T47D (cell line): ENCODE results near the gene PGBD1.

Experiments
- DNase-seq, 2 experiments: peaks; one replicate each; pipeline versions ENCODE4 v3.0.0 to v3.0.0-alpha.2; 2011 to 2012; ENCODE audit warnings: low read depth in 1 of 2, low spot score in 1 of 2
- JUND ChIP-seq: IDR thresholded peaks from 2 replicates; pipeline ENCODE4 v1.6.1; 2012; ENCODE audit warnings: low read depth
- in situ Hi-C: cut with HindIII; loops from 2 replicates; pipeline ENCODE4 v1.10.0; 2016; ENCODE audit warnings: low sequenced_read_pairs, low pct_unique_long_range_greater_than_20kb

The PGBD1 gene, protein sequence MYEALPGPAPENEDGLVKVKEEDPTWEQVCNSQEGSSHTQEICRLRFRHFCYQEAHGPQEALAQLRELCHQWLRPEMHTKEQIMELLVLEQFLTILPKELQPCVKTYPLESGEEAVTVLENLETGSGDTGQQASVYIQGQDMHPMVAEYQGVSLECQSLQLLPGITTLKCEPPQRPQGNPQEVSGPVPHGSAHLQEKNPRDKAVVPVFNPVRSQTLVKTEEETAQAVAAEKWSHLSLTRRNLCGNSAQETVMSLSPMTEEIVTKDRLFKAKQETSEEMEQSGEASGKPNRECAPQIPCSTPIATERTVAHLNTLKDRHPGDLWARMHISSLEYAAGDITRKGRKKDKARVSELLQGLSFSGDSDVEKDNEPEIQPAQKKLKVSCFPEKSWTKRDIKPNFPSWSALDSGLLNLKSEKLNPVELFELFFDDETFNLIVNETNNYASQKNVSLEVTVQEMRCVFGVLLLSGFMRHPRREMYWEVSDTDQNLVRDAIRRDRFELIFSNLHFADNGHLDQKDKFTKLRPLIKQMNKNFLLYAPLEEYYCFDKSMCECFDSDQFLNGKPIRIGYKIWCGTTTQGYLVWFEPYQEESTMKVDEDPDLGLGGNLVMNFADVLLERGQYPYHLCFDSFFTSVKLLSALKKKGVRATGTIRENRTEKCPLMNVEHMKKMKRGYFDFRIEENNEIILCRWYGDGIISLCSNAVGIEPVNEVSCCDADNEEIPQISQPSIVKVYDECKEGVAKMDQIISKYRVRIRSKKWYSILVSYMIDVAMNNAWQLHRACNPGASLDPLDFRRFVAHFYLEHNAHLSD

DNA sequence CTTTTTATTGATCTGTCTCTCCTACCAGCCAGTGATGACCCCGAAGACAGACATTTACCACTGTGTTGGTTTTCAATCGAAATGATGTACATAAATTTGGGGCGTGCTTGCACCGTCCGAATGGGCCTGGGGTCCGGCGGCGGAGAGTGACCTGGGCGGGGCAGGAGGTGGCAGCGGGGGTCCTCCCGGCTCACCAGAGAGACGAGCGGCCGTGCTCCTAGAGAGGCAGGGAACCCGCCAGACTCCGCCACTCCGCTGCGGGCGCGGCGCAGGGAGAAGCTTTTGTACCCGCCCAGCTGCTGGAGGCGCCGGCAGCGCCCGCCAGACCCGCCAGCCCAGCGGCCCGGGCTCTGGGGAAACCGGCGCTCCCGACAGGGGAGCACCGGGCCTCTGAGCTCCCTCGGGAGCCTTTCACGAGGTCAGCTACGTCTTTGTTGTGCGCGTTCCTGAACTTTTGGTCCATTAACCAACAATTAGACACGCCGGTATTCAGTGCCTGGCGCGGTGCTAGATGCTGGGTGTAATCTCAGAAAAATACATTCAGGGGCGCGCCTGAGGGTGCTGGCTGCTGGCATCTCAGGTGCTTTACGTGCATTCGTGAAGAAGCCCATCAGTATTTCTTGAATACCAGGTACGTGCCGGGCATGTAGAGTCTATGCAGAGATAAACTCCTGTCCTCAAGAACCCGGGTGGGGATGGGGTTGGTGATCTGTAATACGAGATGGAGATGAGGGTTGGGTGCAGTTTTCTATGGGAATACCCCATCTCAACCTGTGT is at the start of gene PGBD1:
TSS of gene PGBD1 (plus strand) at position 285 of the 777 bp plus-strand sequence. CDS start 2,242 bp downstream, outside the sequence.
- no peak for TF ChIP-seq JUND
- in situ Hi-C loops: no loop called here
- DNase-seq: peak in 1 of 2 experiments; percentile 78

- no peak for DNase-seq
- in situ Hi-C loops: no loop called here
- TF ChIP-seq JUND: no peak
Measured at GRCh38 chr6:28232785-28233184, 48.6 kb upstream of the PGBD1 start.

GRCh38 chr6:28235912-28236452 is 45.4 kb upstream of the PGBD1 start:
- no peak for DNase-seq
- no peak for TF ChIP-seq JUND
- in situ Hi-C loops: no loop called here

- no peak for DNase-seq
- in situ Hi-C loops: no loop called here
Measured at GRCh38 chr6:28239636-28240035, 41.7 kb upstream of the PGBD1 start.

DNA sequence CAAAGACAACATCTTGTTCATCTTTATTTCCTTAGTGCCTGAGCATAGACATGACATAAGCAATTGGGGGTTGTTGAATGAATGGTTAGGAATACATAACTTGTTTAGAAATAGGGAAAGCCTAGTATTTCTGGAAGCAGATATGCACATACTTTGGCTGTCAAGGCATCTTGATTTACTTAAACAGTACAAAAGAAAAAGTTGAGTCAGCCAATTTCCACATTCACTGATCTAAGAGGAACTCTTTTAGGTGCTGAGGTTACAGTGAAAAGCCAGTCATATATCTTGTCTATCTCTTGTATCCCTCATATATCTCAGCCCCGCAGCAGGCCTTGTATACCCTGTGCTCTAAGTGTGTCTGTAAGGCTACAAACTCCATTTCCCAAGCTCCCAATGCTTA is 40.9 kb upstream of the PGBD1 start:
- no peak for TF ChIP-seq JUND
- in situ Hi-C loops: no loop called here
- DNase-seq: no peak

More at GRCh38 chr6:28239636-28240035, 41.7 kb upstream of the PGBD1 start:
- no peak for TF ChIP-seq JUND

DNA sequence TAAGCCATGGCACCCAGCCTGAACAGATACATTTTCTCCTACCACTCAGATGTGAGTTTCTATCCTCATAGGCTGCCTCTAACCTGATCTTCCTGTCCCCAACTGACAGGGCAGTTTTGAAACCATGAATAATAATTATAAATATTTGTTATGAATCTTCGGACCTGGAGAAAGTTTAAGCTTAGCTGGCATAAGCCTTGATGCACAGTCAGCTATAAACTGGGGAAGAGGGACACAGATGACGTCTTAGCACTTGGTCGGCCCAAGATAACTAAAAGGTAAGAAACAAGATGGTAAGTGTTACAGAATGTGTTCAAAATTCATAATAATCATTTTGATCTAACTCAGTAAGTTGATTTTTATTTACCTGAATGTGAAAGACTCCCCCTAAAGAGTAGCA is 37.4 kb upstream of the PGBD1 start:
- in situ Hi-C loops: no loop called here
- no peak for TF ChIP-seq JUND
- DNase-seq: no peak

GRCh38 chr6:28245206-28245941 is 36.0 kb upstream of the PGBD1 start:
- DNase-seq: no peak
- TF ChIP-seq JUND: no peak
- in situ Hi-C loops: no loop called here

GRCh38 chr6:28248916-28249315 is 32.5 kb upstream of the PGBD1 start:
- TF ChIP-seq JUND: no peak
- DNase-seq: no peak
- in situ Hi-C loops: no loop called here

- in situ Hi-C loops: no loop called here
- no peak for TF ChIP-seq JUND
Measured at GRCh38 chr6:28250747-28251146, 30.6 kb upstream of the PGBD1 start.

GRCh38 chr6:28251661-28252008 is 29.7 kb upstream of the PGBD1 start:
- in situ Hi-C loops: no loop called here
- peak in 1 of 2 experiments; percentile 6 for DNase-seq
- no peak for TF ChIP-seq JUND

More at GRCh38 chr6:28250747-28251146, 30.6 kb upstream of the PGBD1 start:
- no peak for DNase-seq

DNA sequence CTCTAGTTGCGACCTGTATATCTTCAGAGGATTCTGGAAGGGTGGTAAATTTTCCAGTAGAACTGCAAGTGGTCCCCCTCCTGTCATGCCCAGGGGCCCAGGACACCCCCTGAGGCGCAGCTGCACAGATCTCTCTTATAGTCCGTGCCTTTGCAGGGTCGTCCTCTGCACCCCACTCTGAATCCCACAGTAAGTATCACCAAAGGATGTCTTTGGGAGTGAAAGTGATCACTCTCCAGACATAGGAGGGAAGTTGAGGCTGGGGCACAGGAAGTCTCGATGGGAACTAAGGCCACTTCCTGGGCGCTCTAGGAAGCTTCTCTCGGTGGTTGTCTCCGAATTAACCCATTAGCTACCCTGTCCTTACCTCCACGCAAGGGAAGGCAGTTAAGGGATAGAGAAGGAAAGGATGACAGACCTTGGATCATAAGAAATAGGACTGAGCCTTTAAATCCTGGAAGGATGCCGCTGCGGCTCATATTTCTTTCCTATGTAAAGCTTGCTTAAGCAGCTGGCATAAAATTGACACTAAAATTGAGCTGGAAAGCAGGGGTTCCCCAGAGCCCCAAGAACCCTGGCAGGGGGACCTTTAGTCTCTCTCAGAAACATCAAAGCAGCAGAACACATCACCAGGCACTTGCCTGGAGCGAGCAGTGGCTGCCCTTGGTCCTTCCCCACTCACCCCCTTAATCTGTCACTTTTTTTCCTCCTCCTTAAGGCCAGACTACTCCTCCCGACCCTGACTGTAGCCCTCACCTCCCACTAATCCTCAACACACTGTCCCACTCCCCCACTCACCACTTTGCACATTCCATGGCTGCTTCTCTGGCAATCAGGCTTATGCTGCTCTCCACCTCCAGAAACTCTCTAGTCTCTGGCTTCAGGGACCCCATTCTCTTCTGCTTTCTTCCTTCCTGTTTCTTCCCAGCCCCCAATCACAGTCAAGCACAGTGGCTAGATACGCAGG is 29.1 kb upstream of the PGBD1 start, which contains the start of gene ZKSCAN4:
TSS of gene ZKSCAN4 (minus strand) at position 261 of the 967 bp plus-strand sequence. CDS start 289 bp downstream, outside the sequence.
- in situ Hi-C loops: no loop called here
- peak; percentile 55 to 95 for DNase-seq
- no peak for TF ChIP-seq JUND
